Suppressor macrophage (primary cell): ENCODE measurements around the gene FAF1.

Experiments used
- DNase-seq, 4 experiments: peaks; one replicate each; pipeline ENCODE4 v3.0.0-alpha.2; 2020 to 2022

The FAF1 gene

GRCh38 chr1:50978144-50978851 lies 18.2 kb upstream of the FAF1 start:
- DNase-seq, result peak in 3 of 4 experiments; percentile 15 to 51 (median 38)

DNA sequence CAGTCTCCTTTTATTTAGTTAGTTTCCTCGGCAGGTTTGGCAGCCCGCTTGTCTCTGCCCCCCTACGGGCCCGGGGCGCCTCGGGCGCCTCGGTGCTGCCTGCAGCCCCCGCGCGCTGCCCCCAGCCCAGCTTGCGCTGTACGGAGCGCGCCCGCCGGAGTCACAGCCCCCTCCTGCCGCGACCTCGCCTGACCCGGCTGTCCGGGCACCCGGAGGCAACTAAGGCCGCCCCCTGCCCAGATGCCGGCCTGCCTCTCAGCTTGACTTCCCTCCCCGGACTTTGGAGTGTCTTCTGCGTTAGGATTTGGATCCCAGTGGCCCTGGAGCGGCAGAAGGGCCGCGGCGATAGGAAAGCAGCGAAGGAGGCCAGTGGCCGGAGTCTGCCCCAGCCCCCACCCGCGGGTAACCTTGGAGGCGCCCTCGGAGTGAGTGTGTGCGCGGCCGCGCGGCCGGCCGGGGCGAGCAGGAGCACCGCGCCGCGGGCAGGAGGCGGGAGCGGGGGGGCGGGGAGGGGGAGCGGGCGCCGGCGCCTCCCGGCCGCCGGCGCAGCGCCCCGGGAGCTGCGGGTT lies 17.6 kb upstream of the FAF1 start:
- DNase-seq, result peak; percentile 13 to 58 (median 34)

DNA sequence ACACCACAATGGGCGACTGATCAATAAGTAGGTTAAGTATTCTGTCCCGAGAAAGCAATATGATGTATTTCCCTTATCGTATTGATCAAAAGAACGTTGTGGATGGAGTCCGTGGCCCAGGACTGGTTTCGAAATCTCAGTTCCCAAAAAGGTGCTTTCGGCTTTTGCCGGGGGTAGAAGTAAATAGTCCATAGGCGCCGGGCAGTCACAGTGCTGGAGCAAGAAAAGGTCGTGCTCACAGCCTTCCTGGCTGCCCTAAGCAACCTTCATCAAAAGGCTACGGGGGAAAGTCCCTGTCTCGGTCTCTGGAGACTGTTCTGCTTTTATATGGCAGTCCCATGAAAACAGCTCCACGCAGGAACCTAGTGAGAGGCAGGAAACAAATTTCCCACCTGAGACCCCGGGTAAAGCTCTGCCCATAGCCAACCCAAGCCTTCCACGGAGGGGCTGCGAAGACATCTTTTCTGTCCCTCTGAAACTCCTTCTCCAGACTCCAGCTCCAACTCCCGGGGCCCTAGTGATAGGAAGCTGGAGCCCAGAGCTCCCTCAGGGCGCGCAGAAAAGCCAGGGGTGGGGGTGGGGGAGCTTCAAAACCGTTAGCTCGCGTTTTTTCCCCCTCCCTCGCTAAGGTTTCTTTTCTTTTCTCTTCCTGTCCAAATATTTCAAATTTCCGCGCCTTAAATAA lies 17.0 kb upstream of the FAF1 start:
- DNase-seq, result peak; percentile 44 to 64 (median 58)

GRCh38 chr1:50976111-50976889 lies 16.2 kb upstream of the FAF1 start:
- DNase-seq, result no peak

DNA sequence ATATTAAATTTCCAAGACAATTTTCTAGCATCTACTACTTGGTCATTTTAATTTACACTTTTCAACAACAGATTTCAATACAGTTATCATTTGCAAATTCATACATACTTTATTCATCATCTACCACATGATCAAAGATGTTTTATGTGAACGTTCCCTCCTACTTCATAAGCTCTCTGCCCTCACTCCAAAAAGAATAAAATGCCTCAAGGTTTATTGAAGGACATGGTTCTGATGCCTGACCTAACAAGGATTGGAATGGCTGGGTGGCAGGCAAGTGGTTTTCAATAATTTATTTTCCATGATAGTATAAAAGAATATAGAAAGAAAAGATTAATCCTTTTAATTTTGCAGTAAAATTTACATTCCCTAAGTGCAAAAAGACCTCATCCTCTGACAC lies 15.4 kb upstream of the FAF1 start:
- DNase-seq, result no peak

GRCh38 chr1:50974618-50974935 lies 14.5 kb upstream of the FAF1 start:
- no peak for DNase-seq

DNA sequence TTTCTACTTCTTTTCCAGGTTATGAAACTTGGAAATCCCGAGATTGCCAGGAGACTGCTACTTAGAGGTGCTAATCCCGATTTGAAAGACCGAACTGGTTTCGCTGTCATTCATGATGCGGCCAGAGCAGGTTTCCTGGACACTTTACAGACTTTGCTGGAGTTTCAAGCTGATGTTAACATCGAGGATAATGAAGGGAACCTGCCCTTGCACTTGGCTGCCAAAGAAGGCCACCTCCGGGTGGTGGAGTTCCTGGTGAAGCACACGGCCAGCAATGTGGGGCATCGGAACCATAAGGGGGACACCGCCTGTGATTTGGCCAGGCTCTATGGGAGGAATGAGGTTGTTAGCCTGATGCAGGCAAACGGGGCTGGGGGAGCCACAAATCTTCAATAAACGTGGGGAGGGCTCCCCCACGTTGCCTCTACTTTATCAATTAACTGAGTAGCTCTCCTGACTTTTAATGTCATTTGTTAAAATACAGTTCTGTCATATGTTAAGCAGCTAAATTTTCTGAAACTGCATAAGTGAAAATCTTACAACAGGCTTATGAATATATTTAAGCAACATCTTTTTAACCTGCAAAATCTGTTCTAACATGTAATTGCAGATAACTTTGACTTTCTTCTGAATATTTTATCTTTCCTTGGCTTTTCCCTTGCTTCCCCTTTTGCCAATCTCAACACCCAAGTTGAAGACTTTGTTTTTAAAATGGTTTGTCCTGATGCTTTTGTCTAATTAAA lies 14.0 kb upstream of the FAF1 start:
- DNase-seq, result no peak

- no peak for DNase-seq
These were observed 13.2 kb upstream of the FAF1 start for GRCh38 chr1:50973255-50973654.

DNA sequence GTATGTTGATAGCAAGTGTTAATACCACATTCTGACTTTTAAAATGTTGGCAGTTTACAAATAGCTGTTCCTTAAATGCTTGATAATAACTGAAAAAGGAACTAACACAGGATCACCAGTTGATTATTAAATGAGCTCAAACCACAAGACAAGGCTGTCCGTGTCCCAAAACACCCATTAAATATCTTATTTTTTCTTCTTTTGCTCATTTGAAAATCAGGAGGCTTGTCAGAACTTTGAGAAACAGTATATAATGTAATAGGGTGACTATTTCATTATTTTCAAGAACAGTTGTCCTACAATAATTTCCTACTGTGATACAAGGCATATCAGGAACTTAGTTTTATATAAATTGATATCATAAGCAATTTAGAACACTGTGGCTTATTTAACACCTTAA lies 12.7 kb upstream of the FAF1 start:
- DNase-seq, result peak in 2 of 4 experiments; percentile 29 to 37

GRCh38 chr1:50971748-50972305 lies 11.8 kb upstream of the FAF1 start:
- no peak for DNase-seq

GRCh38 chr1:50970931-50971582 lies 11.0 kb upstream of the FAF1 start:
- no peak for DNase-seq

DNA sequence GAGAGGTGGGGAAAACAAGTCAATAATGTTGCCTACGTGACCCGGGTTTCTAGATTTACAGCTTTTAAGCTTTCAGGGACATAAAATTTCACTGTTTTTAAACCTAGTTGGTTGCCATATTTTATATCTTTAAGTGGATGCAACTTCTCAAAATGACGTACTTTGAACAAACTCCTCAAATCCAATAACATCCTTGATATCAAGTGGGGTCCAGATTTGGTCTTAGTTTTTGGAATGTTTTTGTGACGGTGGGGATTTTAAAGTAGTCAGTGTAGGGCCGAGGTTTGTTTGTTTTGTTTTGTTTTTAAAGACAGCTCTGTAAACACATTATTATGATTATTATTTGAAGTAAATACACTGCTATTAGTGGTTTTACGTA lies 10.4 kb upstream of the FAF1 start:
- peak in 1 of 4 experiments; percentile 10 for DNase-seq

- DNase-seq, result peak; percentile 40 to 55 (median 48)
These were observed 9.8 kb upstream of the FAF1 start, which contains the start of gene CDKN2C for GRCh38 chr1:50969611-50970508. CDKN2C (plus strand) TSS chr1:50970245; CDS start chr1:50970369, 124 bp downstream.

DNA sequence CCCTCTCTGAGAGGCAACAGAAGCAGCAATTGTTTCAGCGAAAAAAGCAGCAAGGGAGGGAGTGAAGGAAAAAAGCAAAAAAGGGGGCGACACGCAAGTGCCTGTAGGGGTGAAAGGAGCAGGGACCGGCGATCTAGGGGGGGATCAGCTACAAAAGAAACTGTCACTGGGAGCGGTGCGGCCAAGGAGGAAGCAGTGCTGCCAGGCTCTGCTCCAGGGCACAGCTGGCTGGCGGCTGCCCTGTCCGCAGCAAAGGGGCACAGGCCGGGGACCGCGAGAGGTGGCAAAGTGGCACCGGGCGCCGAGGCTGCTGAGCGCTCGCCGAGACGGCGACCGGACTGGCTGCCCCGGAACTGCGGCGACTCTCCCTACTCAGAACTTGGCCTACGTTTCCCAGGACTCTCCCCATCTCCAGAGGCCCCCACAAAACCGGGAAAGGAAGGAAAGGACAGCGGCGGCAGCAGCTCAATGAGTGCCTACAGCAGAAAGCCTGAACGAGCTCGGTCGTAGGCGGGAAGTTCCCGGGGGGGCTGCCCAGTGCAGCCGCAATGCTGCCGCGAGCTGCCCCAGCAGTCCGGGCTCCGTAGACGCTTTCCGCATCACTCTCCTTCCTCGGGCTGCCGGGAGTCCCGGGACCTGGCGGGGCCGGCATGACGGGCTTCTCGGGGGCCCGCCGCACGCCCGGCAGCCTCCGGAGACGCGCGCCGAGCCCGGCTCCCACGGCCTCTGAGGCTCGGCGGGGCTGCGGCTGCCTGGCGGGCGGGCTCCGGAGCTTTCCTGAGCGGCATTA lies 8.9 kb upstream of the FAF1 start:
- peak; percentile 31 to 74 (median 54) for DNase-seq

- peak; percentile 92 to 97 (median 96) for DNase-seq
These were observed 8.2 kb upstream of the FAF1 start for GRCh38 chr1:50968158-50968820.

GRCh38 chr1:50967416-50968157 lies 7.5 kb upstream of the FAF1 start:
- peak in 1 of 4 experiments; percentile 9 for DNase-seq

DNA sequence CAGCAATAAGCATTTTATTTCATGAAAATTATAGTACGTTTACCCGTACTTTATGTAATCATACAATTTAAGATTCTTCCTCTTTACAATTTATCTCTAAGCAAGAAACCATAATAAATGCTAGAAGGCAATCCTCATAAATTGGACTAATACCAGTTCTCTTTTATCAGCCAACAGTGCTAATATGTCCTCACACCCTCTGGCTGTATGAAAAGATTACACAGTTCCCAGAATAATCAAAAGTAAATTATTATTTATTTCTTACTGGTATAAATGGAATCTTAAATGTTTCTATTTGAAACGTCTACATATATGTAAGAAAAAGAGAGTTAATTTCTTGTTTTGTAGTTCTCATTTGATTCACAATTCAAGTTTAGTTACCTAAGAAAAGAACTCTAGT lies 6.9 kb upstream of the FAF1 start:
- no peak for DNase-seq

DNA sequence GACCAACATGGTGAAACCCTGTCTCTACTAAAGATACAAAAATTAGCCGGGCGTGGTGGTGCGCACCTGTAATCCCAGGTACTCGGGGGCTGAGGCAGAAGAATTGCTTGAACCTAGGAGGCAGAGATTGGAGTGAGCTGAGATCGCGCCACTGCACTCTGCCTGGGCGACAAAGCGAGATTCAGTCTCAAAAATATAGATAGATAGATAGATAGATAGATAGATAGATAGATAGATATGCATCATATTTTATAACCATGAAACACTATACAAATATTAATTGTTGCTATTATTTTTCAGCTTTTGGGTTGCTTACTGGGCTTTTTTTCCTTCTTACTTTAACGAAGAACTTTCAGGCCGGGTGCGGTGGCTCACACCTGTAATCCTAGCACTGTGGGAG lies 4.8 kb upstream of the FAF1 start:
- no peak for DNase-seq
